ENCODE measurements around the gene NAP1L4. TPM values are rescaled to one million over a fixed set of nuclear protein-coding genes. Genes with fewer than 3 reads are reported as not detected.

Gene NAP1L4
- total RNA-seq, 1 donor: 99.6 TPM

DNA sequence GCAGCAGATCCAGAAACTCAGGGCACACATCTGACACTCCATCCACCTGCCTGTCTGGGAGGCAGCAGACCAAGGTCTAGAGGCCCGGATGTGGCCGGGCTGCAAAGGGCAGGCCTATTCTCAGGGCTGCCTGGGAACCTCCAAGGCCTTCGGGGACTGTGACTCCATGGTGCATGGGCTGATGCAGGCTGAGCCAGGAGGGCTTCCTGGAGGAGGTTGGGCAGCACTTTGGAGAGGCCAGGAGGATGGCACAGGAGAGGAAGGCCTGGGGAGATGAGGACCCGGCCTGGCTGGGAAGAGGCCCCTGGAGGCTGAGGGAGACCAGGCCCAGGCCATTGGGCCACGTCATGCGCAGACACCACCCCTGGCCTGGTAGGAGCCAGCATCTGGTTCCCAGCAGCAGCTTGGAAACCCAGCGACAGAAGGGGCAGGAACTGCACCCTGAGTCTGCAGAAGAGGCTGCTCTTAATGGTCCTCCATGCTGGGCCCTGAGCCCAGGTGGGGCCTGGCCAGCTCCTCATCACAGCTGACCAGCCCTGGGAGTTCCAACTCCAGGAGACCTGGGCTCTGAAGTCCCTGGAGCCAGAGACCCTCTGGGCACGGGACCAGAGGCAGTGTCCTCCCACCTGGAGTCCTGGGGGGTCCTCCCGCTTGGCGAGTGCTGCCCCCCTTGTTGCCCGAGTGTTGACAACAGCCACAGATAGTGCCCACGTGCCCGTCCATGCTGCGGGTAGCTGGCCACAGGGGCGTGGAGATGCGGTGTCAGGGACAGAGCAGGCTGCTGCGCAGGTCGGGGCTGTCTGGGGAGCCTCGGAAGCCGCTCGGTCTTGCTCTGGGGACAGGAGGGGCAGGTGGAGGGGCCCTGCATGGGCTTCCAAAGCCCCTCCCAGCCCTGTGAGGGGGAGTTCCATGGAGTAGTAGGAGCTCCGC, 68.4 kb downstream of the NAP1L4 start:
- DNase-seq (ENCODE audit: low read depth): no peak
- H3K4me3 ChIP-seq (ENCODE audit: low read depth, low read length): no peak overlapping the region
- TF ChIP-seq CTCF (IDR thresholded peaks at IDR 0.05; ENCODE audit: insufficient read depth, low read length): no peak

GRCh38 chr11:2922655-2923054, 69.5 kb downstream of the NAP1L4 start:
- TF ChIP-seq CTCF (IDR thresholded peaks at IDR 0.05; ENCODE audit: insufficient read depth, low read length): no peak
- no peak overlapping the region for H3K4me3 ChIP-seq (ENCODE audit: low read depth, low read length)

DNA sequence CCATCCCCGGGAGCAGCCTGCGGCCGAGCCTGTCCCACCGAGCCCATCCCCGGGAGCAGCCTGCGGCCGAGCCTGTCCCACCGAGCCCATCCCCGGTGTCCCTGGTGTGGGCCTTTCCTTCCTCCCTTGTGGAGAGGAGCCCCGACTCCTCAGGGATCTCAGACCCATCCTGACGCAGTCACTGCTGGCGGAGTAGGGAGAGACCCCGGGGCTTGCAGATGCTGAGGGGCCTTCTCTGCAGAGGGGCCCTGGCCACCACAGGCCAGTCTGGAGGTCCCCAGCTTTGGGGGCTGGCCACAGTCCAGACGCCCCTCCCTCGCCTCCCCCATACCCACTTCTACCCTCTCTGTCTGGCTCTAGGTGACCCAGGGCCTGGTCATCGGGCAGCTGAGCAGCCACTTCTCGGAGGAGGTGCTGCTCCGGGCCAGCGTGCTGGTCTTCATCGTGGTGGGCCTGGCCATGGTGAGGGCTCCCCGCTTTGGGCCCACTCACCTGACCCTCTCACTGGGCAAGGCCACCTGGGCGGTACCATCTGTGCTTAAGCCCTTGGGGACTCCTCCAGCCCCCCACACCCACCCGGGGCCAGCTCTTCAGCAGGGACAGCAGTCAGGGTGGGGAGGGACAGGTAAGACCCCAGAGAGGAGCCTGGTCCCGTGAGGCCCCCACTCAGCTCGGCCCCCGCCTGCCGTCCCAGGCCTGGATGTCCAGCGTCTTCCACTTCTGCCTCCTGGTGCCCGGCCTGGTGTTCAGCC, 70.2 kb downstream of the NAP1L4 start:
- DNase-seq (ENCODE audit: low read depth): no peak
- TF ChIP-seq CTCF (IDR thresholded peaks at IDR 0.05; ENCODE audit: insufficient read depth, low read length): no peak

More at GRCh38 chr11:2922655-2923054, 69.5 kb downstream of the NAP1L4 start:
- DNase-seq (ENCODE audit: low read depth): no peak

GRCh38 chr11:2921261-2921660, 70.9 kb downstream of the NAP1L4 start:
- TF ChIP-seq CTCF (IDR thresholded peaks at IDR 0.05; ENCODE audit: insufficient read depth, low read length): no peak
- H3K4me3 ChIP-seq (ENCODE audit: low read depth, low read length): no peak overlapping the region
- no peak for DNase-seq (ENCODE audit: low read depth)

More for the DNA sequence above, 70.2 kb downstream of the NAP1L4 start:
- H3K4me3 ChIP-seq (ENCODE audit: low read depth, low read length): no peak overlapping the region

DNA sequence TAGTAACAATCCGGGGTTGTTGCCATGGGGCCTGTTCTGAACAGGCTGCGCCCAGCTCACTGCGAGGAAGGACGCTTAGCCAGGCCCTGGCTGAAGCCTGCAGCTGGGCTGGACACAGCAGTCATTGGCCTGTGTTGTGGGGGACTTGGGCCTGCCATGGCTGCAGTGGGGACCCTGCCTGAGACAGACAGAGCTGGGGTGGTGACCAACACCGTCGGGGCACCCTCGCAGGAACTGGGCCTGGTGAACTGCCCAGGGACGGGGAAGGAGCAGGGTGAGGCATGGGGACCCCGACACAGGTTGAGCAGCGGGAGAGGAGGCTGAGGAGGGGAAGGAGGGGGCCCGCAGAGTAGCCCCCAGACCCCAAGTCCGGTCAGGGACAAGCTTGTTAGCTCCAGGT, 71.8 kb downstream of the NAP1L4 start:
- TF ChIP-seq CTCF (IDR thresholded peaks at IDR 0.05; ENCODE audit: insufficient read depth, low read length): no peak
- DNase-seq (ENCODE audit: low read depth): no peak
- H3K4me3 ChIP-seq (ENCODE audit: low read depth, low read length): no peak overlapping the region

- no peak overlapping the region for H3K4me3 ChIP-seq (ENCODE audit: low read depth, low read length)
- no peak for DNase-seq (ENCODE audit: low read depth)
- TF ChIP-seq CTCF (IDR thresholded peaks at IDR 0.05; ENCODE audit: insufficient read depth, low read length): no peak
These were observed 72.3 kb downstream of the NAP1L4 start for GRCh38 chr11:2919837-2920236.
